NAMALWA (cell line): ENCODE data around the gene RFFL.
"Not testable (repeated sequence)": the region's sequence is repeated elsewhere in the genome, so short reads cannot be mapped to it uniquely, and the experiment has no call there.

Source experiments
- DNase-seq: peaks from one replicate; pipeline ENCODE4 v3.0.0-alpha.2; 2015; ENCODE audit warnings: low spot score

RFFL gene

DNA sequence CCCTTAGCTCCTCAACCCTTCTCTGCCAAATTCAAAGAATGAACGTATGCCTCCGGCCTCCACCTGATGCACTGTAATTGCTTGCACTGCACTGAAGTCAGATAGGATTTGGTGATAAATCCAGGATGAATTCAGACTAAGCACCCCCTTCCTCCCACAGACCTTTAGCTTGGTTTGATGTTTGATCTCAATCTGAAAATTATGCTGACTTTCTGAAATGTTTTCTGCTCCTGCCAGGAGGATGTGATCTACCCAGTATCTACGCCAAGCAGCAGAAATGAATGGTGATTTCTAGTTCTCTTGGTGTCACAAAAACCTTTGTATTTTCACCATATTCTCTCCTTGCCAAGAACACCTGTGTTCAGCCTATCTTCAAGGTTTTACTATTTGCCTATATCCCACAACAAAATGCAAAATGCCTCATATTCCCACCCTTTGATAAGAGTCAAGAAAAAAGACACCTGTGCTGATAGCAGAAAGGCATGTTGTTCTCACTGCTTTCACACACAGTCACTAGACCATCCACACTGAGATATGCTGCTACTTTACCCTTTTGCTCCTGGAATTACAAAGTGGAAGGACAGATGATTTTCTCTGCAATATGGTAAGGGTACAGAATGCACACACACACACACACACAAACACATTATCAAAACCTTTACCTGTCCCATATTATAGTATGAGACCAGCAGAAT lies 14.7 kb downstream of the RFFL start:
- no peak for DNase-seq

GRCh38 chr17:35046740-35047283 lies 16.7 kb downstream of the RFFL start:
- peak; percentile 40 for DNase-seq

DNA sequence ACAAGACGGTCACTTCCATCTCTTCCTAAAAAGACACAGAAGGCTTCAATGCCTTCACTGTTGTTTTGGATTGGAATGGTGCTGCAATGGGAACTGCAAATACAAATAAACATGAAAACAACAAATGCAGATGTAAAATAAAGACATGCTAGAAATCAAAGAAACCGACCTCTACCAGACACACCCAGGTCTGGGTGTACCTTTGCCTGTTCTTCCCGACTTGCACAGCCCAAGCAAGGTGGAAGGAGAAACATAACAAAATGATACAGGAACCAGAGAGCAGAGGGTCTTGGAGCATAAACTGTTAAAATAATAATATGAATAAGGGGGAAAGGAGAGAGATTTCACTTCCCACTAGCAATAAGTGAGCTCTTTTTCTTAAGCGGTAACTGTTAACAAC lies 17.3 kb downstream of the RFFL start:
- DNase-seq = no peak

GRCh38 chr17:35045458-35045979 lies 18.0 kb downstream of the RFFL start:
- not testable (repeated sequence) for DNase-seq

DNA sequence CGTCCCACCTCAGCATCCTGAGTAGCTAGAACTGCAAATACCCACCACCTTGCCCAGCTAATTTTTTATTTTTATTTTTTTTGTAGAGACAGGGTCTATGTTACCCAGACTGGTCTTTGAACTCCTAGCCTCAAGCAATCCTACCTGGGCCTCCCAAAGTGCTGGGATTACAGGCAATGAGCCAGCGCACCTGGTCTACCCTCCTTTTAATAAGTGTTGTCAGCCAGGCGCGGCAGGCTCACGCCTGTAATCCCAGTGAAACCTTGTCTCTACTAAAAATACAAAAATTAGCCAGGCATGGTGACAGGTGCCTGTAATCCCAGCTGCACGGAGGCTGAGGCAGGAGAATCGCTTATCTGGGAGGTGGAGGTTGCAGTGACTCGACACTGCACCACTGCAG lies 19.3 kb downstream of the RFFL start:
- DNase-seq = no peak

DNA sequence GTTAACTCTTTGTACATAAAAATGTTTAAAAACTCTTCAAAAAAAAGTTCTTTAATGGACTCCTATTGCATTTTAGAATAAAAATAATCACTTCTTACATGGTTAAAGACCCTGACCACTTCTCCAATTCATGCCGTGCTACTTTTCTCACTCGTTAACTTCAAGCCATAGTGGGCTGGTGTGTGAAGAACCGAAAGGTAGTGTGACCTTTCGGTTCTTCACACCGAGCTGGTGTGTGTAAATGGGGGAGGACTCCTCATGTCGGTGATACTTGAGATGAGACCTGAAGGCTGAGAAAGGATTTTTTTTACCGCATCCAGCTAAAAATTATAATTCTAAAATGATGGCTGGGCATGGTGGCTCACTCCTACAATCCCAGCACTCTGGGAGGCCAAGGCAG lies 22.1 kb downstream of the RFFL start:
- DNase-seq = no peak

GRCh38 chr17:35038453-35038852 lies 25.1 kb downstream of the RFFL start:
- DNase-seq = no peak

DNA sequence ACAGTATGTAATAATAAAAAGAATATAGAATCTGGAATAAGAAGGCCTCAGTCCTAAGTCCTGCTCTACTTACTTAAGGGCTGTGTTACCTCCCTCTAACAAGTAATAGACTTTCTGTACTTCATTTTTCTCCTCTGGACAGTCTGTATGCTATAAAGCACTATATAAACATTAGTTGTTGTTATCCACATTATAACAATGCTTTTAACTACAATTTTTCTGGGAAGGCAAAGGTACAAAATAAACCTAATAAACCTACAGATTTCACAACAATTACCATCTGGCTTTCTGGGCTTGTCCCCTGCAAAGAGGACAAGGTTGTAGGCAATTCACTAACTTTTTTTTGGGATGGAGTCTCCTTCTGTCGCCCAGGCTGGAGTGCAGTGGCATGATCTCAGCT lies 32.7 kb downstream of the RFFL start:
- no peak for DNase-seq

GRCh38 chr17:35028531-35029262 lies 34.8 kb downstream of the RFFL start:
- DNase-seq = no peak

DNA sequence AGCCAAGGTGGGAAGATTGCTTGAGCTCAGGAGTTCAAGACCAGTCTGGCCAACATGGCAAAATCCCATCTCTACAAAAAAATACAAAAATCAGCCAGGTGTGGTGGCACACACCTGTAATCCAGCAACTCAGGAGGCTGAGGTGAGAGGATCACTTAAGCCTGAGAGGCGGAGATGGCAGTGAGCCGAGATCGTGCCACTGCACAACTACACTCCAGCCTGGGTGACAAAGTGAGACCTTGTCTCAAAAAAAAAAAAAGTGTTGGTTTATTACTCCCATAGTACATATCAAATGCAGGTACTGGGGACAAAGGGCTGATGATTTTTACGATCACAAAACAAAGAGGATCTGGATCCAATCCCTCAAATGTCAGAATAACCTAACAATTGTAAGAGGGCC lies 35.4 kb downstream of the RFFL start:
- not testable (repeated sequence) for DNase-seq

GRCh38 chr17:35025541-35025940 lies 38.0 kb downstream of the RFFL start:
- DNase-seq = no peak

DNA sequence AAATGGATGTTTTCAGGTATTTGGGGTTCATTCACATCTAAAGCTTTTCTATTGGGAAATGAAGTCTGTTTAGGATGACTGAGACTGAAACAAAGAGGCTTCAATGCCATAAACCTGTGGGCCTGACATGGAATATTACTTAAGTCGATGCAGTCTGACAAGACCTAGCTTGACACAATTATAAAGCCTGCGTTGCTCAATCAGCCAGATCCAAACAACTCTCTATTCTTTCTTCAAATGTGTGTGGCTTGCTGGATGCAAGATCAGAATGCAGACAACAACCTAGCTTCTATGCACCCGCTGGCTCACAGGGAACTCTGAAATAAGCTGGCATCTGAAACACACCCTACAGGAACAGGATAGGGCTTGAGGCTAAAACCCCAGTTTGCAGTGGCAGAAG lies 40.0 kb downstream of the RFFL start:
- DNase-seq = no peak

DNA sequence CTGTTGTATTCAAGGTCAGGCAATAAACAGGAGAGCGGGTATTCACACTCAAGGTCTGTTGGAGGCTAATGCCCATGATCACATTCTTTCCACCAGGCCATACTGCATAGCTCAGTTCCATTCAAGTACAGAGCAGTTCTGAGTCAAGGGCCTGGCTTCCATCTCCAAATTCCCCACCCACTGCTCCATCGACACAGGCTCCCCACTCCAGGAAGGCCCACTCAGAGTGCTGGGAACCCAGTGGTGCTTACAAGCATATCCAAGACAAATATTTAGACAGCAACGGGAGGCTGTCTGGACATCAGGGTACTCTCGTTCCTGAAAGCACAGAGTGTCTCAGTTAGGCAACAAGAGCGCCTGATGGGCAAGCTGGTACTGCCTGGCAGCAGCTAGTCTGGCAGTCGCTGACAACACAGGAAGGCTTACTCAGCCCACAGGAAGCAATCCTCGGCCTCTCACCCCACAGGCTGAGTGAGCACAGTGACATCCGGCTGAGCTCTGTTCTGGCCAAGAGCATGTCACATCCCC lies 40.9 kb downstream of the RFFL start:
- no peak for DNase-seq

GRCh38 chr17:35021520-35022380 lies 41.8 kb downstream of the RFFL start:
- no peak for DNase-seq

DNA sequence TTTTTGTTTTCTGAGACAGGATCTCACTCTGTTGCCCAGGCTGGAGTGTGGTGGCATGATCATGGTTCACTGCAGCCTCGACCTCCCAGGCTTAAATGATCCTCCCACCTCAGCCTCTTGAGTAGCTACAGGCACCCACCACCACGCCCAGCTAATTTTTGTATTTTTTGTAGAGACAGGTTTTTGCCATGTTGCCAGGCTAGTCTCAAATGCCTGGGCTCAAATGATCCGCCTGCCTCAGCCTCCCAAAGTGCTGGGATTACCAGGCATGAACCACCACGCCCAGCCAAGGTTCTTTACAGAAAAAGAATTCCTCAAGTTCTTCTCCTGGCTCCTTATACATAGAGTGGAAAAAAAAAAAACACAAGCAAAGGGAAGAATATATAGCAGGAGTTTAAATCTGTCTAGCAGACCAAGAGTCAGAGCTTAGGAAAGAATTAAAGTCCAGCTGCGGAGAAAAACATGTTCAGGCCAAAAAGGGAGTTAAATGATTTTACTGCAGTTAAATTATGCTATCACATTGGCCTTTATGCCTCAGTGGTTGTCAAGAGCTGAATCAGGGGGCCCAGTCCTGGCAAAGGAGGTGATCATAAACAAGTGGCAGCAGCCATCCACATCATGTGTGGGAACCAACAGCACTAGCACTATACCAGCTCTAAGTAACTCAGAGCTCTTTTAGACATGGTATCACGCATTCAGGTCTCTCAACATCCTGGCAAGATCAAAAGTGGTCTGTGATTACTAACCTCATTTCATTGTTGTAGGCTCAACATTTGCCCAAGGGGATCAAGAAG lies 43.9 kb downstream of the RFFL start:
- no peak for DNase-seq

DNA sequence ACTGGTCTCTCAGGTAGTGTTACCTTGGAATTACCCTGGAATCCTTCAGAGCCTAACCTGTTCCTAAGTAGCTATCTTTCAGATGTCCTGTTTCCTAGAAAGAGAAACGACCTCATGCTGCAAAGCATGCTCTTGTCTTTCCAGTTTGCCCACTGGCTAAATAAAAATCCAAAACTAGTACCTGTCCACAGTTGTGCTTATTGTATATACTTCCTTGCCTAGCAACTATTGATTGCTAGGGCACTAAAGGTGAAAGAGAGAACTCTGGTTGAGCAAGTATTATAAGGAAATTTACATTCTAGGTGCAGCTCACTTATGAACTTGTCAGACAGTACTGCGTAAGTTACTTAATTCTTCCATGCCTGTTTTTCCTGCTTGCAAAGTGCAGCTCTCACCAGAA lies 44.7 kb downstream of the RFFL start:
- DNase-seq = no peak

DNA sequence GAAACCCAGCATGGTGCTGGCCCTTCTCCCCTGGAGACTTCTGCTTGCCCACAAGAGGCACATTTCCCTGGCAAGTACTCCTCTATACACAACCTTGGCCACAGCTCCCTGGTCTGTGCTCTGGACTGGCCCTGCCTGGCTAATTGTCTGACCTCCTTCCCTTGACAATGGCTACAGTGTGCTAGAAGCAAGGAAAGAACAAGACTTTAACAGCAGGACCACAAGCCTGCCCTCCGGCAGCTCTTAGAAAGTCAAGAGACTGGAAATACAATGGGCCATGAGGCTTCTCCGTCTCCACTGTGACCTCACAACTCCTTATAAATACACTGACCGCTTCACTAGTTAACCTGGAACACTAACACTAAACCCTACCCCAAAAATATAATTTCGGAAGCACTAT lies 46.5 kb downstream of the RFFL start:
- DNase-seq = no peak

- no peak for DNase-seq
Measured at GRCh38 chr17:35016369-35016768, 47.1 kb downstream of the RFFL start.

GRCh38 chr17:35011671-35012216 lies 51.8 kb downstream of the RFFL start:
- DNase-seq = no peak

GRCh38 chr17:35010093-35010492 lies 53.4 kb downstream of the RFFL start:
- DNase-seq = no peak

DNA sequence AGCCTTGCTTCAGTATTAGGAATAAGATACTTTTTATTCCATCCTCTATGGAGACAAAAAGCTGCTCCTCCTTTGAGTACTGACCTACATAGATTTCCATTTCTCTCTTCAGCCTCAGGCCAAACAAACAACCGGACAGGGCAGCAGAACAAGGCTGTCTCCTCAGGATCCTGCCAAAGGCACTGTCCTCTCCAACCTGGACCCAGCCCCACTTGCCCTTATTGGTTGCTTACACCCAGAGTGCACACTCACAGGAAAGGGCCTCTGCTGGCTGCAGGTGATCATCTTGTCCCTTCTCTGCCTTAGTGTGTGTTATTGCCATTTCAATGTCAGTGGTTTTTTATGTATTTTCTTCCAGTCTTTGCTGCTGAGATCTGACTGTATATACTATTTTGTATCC lies 56.5 kb downstream of the RFFL start:
- no peak for DNase-seq
